ENCODE data around the gene SLC35E3.

SLC35E3 gene

GRCh38 chr12:68824131-68824530 is 78.2 kb downstream of the SLC35E3 start:
- Histone ChIP-seq H3K4me2 (ENCODE audit: insufficient read depth, low read length, poor library complexity, severe bottlenecking) (no peak overlapping the region), H2AFZ (ENCODE audit: low read length) (no peak overlapping the region), H3K4me3 (ENCODE audit: low read length in 2 of 2) (no peak overlapping the region), H3K14ac (ENCODE audit: low read length) (no peak overlapping the region), H4K8ac (ENCODE audit: low read depth, low read length) (no peak overlapping the region), H2BK5ac (ENCODE audit: low read length) (no peak overlapping the region), H3K79me1 (ENCODE audit: low read depth, low read length) (peaks cover 4% of the 10 kb centered on the region), H2BK120ac (ENCODE audit: low read depth, low read length) (no peak overlapping the region), H3K4ac (ENCODE audit: low read length) (no peak overlapping the region), H2AK5ac (ENCODE audit: low read depth, low read length) (no peak overlapping the region), H3K4me1 (ENCODE audit: control insufficient read depth in 2 of 2, insufficient read depth in 1 of 2, low read depth in 1 of 2, low read length in 2 of 2) (no peaks in the 10 kb centered on the region), H2BK15ac (ENCODE audit: low read length) (no peak overlapping the region), H3K23ac (ENCODE audit: low read depth, low read length, poor library complexity) (no peak overlapping the region), H3K36me3 (replicated peaks in 1 of 2; ENCODE audit: control insufficient read depth in 2 of 2, insufficient read depth in 2 of 2, low read length in 2 of 2) (peaks cover 23 to 100% of the 10 kb centered on the region in 2 donors), H4K91ac (ENCODE audit: low read depth, low read length, poor library complexity) (no peak overlapping the region), H3K9me3 (replicated peaks in 1 of 2; ENCODE audit: control insufficient read depth in 2 of 2, insufficient read depth in 1 of 2, low read depth in 1 of 2, low read length in 2 of 2) (no peaks in the 10 kb centered on the region), H3K18ac (ENCODE audit: low read length) (no peak overlapping the region), H3K27me3 (ENCODE audit: control insufficient read depth in 3 of 3, insufficient read depth in 3 of 3, low read depth in 1 of 3, low read length in 3 of 3) (no peaks in the 10 kb centered on the region), H3K9ac (ENCODE audit: low read depth, low read length, poor library complexity) (no peak overlapping the region), H2BK12ac (ENCODE audit: low read length) (no peak overlapping the region), H3K27ac (replicated peaks; ENCODE audit: low read length) (no peak overlapping the region)
- WGBS, 2 donors (ENCODE audit: extremely low coverage in 2 of 2, insufficient read length in 2 of 2, insufficient replicate concordance in 1 of 2), result no CpG with 5 or more reads among the region's 5 CpGs
- no peak for DNase-seq (ENCODE audit: low spot score)

- no peak overlapping the region for H2AK5ac ChIP-seq (ENCODE audit: low read depth, low read length)
- no peaks in the 10 kb centered on the region for H3K9me3 ChIP-seq (replicated peaks in 1 of 2; ENCODE audit: control insufficient read depth in 2 of 2, insufficient read depth in 1 of 2, low read depth in 1 of 2, low read length in 2 of 2)
- peaks cover 4% of the 10 kb centered on the region for H3K79me1 ChIP-seq (ENCODE audit: low read depth, low read length)
- H2BK15ac ChIP-seq (ENCODE audit: low read length), result no peak overlapping the region
- H3K36me3 ChIP-seq (replicated peaks in 1 of 2; ENCODE audit: control insufficient read depth in 2 of 2, insufficient read depth in 2 of 2, low read length in 2 of 2), result peaks cover 23 to 100% of the 10 kb centered on the region in 2 donors
- no peak overlapping the region for H3K14ac ChIP-seq (ENCODE audit: low read length)
- H2BK12ac ChIP-seq (ENCODE audit: low read length), result no peak overlapping the region
- H4K8ac ChIP-seq (ENCODE audit: low read depth, low read length), result no peak overlapping the region
- H2AFZ ChIP-seq (ENCODE audit: low read length), result no peak overlapping the region
- no peak overlapping the region for H2BK5ac ChIP-seq (ENCODE audit: low read length)
- no peak overlapping the region for H3K23ac ChIP-seq (ENCODE audit: low read depth, low read length, poor library complexity)
- no peak overlapping the region for H2BK120ac ChIP-seq (ENCODE audit: low read depth, low read length)
- no CpG with 5 or more reads among the region's 16 CpGs for WGBS, 2 donors (ENCODE audit: extremely low coverage in 2 of 2, insufficient read length in 2 of 2, insufficient replicate concordance in 1 of 2)
- DNase-seq (ENCODE audit: low spot score), result no peak
- H4K91ac ChIP-seq (ENCODE audit: low read depth, low read length, poor library complexity), result no peak overlapping the region
- H3K4me1 ChIP-seq (ENCODE audit: control insufficient read depth in 2 of 2, insufficient read depth in 1 of 2, low read depth in 1 of 2, low read length in 2 of 2), result no peaks in the 10 kb centered on the region
- no peaks in the 10 kb centered on the region for H3K27me3 ChIP-seq (ENCODE audit: control insufficient read depth in 3 of 3, insufficient read depth in 3 of 3, low read depth in 1 of 3, low read length in 3 of 3)
- H3K18ac ChIP-seq (ENCODE audit: low read length), result no peak overlapping the region
- H3K4me2 ChIP-seq (ENCODE audit: insufficient read depth, low read length, poor library complexity, severe bottlenecking), result no peak overlapping the region
- no peak overlapping the region for H3K27ac ChIP-seq (replicated peaks; ENCODE audit: low read length)
- H3K4ac ChIP-seq (ENCODE audit: low read length), result no peak overlapping the region
- H3K4me3 ChIP-seq (ENCODE audit: low read length in 2 of 2), result no peak overlapping the region
- no peak overlapping the region for H3K9ac ChIP-seq (ENCODE audit: low read depth, low read length, poor library complexity)
Observed at GRCh38 chr12:68824597-68825250, 78.7 kb downstream of the SLC35E3 start.

- no peak for DNase-seq (ENCODE audit: low spot score)
- no peak overlapping the region for H3K27ac ChIP-seq (replicated peaks; ENCODE audit: low read length)
- no peak overlapping the region for H3K4ac ChIP-seq (ENCODE audit: low read length)
- no peak overlapping the region for H3K18ac ChIP-seq (ENCODE audit: low read length)
- no peak overlapping the region for H3K4me2 ChIP-seq (ENCODE audit: insufficient read depth, low read length, poor library complexity, severe bottlenecking)
- no peak overlapping the region for H2BK120ac ChIP-seq (ENCODE audit: low read depth, low read length)
- no peak overlapping the region for H3K9ac ChIP-seq (ENCODE audit: low read depth, low read length, poor library complexity)
- no peaks in the 10 kb centered on the region for H3K9me3 ChIP-seq (replicated peaks in 1 of 2; ENCODE audit: control insufficient read depth in 2 of 2, insufficient read depth in 1 of 2, low read depth in 1 of 2, low read length in 2 of 2)
- H4K8ac ChIP-seq (ENCODE audit: low read depth, low read length), result no peak overlapping the region
- H3K14ac ChIP-seq (ENCODE audit: low read length), result no peak overlapping the region
- H3K4me3 ChIP-seq (ENCODE audit: low read length in 2 of 2), result no peak overlapping the region
- peaks cover 23 to 100% of the 10 kb centered on the region in 2 donors for H3K36me3 ChIP-seq (replicated peaks in 1 of 2; ENCODE audit: control insufficient read depth in 2 of 2, insufficient read depth in 2 of 2, low read length in 2 of 2)
- H2BK12ac ChIP-seq (ENCODE audit: low read length), result no peak overlapping the region
- H3K4me1 ChIP-seq (ENCODE audit: control insufficient read depth in 2 of 2, insufficient read depth in 1 of 2, low read depth in 1 of 2, low read length in 2 of 2), result no peaks in the 10 kb centered on the region
- no peaks in the 10 kb centered on the region for H3K27me3 ChIP-seq (ENCODE audit: control insufficient read depth in 3 of 3, insufficient read depth in 3 of 3, low read depth in 1 of 3, low read length in 3 of 3)
- no peak overlapping the region for H2AK5ac ChIP-seq (ENCODE audit: low read depth, low read length)
- no CpG with 5 or more reads among the region's 11 CpGs for WGBS, 2 donors (ENCODE audit: extremely low coverage in 2 of 2, insufficient read length in 2 of 2, insufficient replicate concordance in 1 of 2)
- H4K91ac ChIP-seq (ENCODE audit: low read depth, low read length, poor library complexity), result no peak overlapping the region
- no peak overlapping the region for H2BK5ac ChIP-seq (ENCODE audit: low read length)
- peaks cover 4% of the 10 kb centered on the region for H3K79me1 ChIP-seq (ENCODE audit: low read depth, low read length)
- H2AFZ ChIP-seq (ENCODE audit: low read length), result no peak overlapping the region
- no peak overlapping the region for H2BK15ac ChIP-seq (ENCODE audit: low read length)
- no peak overlapping the region for H3K23ac ChIP-seq (ENCODE audit: low read depth, low read length, poor library complexity)
Observed at GRCh38 chr12:68825569-68826217, 79.7 kb downstream of the SLC35E3 start.

GRCh38 chr12:68827895-68828671 is 82.1 kb downstream of the SLC35E3 start:
- H3K23ac ChIP-seq (ENCODE audit: low read depth, low read length, poor library complexity), result no peak overlapping the region
- no peak overlapping the region for H4K91ac ChIP-seq (ENCODE audit: low read depth, low read length, poor library complexity)
- no peak overlapping the region for H2AFZ ChIP-seq (ENCODE audit: low read length)
- H3K36me3 ChIP-seq (replicated peaks in 1 of 2; ENCODE audit: control insufficient read depth in 2 of 2, insufficient read depth in 2 of 2, low read length in 2 of 2), result peaks cover 20 to 96% of the 10 kb centered on the region in 2 donors
- H3K14ac ChIP-seq (ENCODE audit: low read length), result no peak overlapping the region
- H3K27ac ChIP-seq (replicated peaks; ENCODE audit: low read length), result no peak overlapping the region
- no peaks in the 10 kb centered on the region for H3K79me1 ChIP-seq (ENCODE audit: low read depth, low read length)
- DNase-seq (ENCODE audit: low spot score), result no peak
- no peak overlapping the region for H3K4me2 ChIP-seq (ENCODE audit: insufficient read depth, low read length, poor library complexity, severe bottlenecking)
- no peak overlapping the region for H3K4me3 ChIP-seq (ENCODE audit: low read length in 2 of 2)
- H3K18ac ChIP-seq (ENCODE audit: low read length), result no peak overlapping the region
- H3K4ac ChIP-seq (ENCODE audit: low read length), result no peak overlapping the region
- H2AK5ac ChIP-seq (ENCODE audit: low read depth, low read length), result no peak overlapping the region
- H3K9ac ChIP-seq (ENCODE audit: low read depth, low read length, poor library complexity), result no peak overlapping the region
- WGBS, 2 donors (ENCODE audit: extremely low coverage in 2 of 2, insufficient read length in 2 of 2, insufficient replicate concordance in 1 of 2), result no CpG with 5 or more reads among the region's 5 CpGs
- H2BK120ac ChIP-seq (ENCODE audit: low read depth, low read length), result no peak overlapping the region
- H3K4me1 ChIP-seq (ENCODE audit: control insufficient read depth in 2 of 2, insufficient read depth in 1 of 2, low read depth in 1 of 2, low read length in 2 of 2), result no peaks in the 10 kb centered on the region
- no peaks in the 10 kb centered on the region for H3K9me3 ChIP-seq (replicated peaks in 1 of 2; ENCODE audit: control insufficient read depth in 2 of 2, insufficient read depth in 1 of 2, low read depth in 1 of 2, low read length in 2 of 2)
- no peak overlapping the region for H2BK12ac ChIP-seq (ENCODE audit: low read length)
- H2BK15ac ChIP-seq (ENCODE audit: low read length), result no peak overlapping the region
- H4K8ac ChIP-seq (ENCODE audit: low read depth, low read length), result no peak overlapping the region
- H3K27me3 ChIP-seq (ENCODE audit: control insufficient read depth in 3 of 3, insufficient read depth in 3 of 3, low read depth in 1 of 3, low read length in 3 of 3), result no peaks in the 10 kb centered on the region
- H2BK5ac ChIP-seq (ENCODE audit: low read length), result no peak overlapping the region

All from neuronal stem cell (in vitro differentiated cells).